HG02885 (cell line): ENCODE results near the gene SPEG.

Experiments
- ATAC-seq: cut with Tn5 transposase; IDR thresholded peaks from one replicate; pipeline ENCODE4 v1.9.1; 2021; ENCODE audit warnings: mild to moderate bottlenecking; ENCODE audit not compliant: unreplicated experiment, poor library complexity

Gene SPEG

DNA sequence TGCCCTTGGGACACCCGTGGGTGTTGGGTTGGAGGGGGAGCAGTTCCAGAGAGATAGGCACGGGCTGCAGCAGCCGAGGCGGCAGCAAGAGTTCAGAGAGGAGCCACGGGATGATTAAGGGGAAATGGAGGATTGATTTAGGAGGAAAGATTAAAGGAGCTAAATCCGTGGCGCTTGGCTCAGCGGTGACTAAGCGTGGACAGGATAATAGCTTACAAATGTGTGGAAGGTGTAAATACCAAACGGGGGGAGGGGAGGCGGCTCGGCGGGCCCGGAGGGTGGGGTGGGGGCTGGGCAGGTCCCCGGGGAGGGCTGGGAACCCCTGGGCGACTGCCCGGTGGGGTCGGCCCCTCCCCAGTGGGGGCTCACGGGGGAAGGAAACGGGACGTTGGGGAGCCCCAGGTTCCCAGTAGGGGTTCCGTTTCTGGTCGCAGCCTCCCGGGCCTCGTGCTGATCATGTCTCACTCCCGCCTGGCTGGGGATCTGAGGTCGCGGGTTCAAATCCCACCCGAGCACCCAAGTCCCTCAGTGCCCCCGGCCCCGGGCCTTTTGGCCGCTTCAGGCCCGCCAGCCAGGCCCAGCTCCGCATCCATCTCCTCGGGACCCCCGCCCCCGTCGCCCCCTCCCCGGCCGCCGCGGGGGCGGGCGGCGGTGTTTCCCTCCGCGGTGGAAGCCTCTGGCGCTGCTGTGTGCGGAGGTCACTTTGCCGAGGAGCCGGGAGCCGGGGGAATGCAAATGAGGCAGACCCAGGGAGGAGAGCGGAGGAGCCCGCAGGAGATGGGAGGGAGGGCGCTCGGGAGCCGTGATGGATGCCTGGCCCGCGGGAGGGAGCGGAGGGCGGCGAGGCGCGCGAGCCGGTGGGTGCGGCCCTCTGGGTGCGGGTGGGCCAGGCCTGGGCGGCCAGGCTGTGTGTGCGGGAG, 87.7 kb downstream of the SPEG start:
- no peak for ATAC-seq

DNA sequence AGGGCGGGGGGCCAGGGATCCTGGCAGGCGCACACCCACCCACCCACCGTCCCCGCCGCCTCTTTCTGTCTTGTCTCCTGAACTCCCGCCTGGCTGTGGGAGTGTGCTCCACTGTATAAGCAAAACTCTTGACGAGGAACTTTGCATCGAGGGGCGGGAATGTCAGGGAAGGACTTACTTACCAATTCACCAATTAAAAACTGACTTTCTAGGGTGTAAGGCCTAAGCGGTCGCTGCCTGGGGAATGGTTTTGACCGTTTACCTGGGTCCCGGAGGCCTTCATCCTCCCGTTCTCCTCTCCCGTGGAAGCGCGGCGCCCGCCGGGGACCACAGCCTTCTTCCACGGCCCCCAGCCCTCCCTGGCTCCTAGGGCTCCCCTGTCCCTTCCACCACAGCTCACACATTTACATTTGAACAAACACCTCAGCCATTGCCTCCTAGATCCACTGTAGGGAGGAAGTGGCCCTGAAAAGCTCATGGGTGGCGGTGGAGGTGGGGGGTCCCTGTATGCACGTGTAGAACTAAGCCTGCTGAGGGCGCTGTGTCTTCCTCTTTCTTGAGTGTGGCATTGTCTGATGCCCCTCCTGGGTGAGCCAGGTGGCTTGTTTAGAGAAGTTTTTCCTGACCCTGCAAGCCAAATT, 88.5 kb downstream of the SPEG start:
- ATAC-seq: no peak

DNA sequence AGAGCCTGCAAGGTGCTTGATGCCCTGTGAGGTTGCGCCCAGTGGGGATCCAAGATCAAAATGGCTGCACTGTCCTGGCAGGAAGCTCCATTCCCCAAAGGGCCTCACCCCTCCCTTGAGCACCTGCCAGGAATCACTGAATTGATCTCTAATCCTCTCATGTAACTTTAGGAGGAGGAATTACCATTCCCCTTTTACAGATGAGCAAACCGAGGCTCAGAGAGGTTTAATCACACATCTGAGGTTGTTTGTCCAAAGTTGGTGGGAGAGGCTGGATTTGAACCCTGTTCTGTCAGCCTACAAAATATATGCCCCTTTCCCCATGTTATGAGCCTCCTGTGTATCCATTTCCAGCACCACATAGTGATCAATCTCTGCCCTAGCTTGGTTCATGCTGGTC, 90.2 kb downstream of the SPEG start:
- ATAC-seq: no peak

DNA sequence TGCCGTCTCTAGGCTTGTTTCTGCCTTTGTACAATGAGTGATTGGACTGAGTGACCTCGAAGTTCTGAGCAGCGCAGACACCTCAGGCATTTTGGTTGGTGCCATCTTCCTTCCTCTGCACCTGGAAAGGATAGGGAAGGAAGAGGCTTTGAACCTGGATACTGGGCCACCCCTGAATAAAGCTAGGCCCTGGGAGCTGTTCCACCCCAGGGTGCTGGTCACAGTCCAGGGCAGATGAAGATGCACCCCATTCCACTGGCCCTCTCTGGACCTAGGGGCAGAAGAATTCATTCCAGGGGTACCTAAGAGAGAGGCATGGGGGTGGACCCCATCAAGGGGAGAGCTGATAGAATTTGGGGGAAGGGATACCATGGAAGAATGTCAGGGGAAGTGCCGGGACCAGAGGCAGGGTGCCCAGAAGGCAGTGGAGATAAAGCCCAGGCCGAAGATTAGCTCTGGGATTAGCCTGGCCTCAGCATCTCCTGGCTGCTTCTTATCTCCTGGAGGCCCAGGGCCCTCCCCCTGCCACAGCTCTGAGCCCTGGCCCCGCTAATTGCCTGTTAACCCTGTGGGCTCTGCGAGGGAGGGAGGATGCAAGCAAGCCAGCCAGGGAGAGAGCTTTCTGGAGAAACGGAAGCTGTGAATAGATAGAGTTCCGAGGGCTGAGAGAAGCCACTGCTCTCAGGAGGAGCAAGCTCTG, 91.0 kb downstream of the SPEG start:
- no peak for ATAC-seq

DNA sequence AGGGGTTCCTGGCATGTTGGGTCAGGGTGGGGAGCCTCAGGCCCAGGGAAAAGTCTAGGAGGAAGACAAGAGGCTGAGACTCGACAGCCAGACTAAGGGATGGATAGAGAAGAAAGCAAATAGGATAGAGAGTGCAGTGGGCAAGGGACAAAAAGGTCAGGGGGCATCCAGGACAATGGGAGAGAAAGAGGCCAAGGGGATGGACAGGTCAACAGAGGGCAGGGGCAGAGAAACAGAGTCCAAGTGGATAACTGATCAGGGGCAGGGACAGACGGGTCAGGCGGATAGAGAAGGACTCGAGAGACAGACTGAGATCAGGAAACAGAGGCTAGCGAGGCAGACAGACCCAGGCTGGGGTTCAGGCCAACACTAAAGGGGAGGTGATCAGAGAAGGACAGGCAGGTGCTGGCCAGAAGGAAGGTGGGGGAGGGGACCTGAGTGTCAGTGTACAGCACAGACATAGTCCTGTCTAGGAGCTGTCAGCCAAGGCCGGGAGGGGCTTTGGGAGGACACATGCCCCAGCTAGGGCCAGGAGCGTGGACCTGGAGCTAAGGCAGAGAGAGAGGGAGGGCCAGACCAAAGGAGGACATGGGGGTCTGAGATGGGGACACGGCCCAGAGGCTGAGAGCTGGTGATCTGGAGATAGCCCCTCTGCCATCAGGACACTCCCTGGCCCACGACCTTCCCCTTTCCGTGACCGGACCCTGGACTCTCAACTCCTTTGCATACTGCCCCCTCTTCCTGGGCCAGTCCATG, 91.9 kb downstream of the SPEG start:
- no peak for ATAC-seq

DNA sequence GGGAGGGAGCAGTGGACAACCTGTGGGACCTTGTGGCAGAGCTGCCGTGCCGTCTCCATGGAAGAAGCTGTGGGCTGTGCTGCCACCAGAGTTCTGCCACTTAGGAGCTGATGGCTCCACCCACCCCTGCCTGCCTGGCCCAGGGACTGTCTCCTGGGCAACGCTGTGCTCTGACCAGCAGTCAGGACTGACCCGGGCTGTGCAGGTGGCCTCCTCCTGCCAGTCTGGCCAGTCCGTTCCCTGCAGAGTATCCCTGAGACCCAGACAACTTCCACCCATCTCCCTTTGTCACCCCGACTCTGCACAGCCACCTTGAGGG, 92.4 kb downstream of the SPEG start:
- no peak for ATAC-seq

DNA sequence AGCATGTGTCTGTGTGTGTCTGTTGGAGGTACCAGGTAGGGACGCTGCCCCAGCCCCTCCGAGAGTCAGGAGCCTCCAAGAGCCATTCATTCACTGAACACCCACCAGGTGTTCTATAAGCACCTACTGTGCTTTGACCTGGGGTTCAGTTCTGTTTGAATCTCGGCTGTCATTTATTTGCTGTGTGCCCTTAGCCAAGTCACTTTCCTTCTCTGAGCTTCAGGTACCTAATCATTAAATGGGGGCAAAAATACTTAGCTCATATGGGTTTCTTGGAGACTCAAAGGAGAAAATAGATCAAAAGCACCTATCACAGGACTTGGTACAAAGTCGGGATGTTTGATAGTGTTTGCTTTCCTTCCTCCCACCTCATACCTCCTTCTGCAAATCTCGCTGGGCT, 92.8 kb downstream of the SPEG start:
- no peak for ATAC-seq

DNA sequence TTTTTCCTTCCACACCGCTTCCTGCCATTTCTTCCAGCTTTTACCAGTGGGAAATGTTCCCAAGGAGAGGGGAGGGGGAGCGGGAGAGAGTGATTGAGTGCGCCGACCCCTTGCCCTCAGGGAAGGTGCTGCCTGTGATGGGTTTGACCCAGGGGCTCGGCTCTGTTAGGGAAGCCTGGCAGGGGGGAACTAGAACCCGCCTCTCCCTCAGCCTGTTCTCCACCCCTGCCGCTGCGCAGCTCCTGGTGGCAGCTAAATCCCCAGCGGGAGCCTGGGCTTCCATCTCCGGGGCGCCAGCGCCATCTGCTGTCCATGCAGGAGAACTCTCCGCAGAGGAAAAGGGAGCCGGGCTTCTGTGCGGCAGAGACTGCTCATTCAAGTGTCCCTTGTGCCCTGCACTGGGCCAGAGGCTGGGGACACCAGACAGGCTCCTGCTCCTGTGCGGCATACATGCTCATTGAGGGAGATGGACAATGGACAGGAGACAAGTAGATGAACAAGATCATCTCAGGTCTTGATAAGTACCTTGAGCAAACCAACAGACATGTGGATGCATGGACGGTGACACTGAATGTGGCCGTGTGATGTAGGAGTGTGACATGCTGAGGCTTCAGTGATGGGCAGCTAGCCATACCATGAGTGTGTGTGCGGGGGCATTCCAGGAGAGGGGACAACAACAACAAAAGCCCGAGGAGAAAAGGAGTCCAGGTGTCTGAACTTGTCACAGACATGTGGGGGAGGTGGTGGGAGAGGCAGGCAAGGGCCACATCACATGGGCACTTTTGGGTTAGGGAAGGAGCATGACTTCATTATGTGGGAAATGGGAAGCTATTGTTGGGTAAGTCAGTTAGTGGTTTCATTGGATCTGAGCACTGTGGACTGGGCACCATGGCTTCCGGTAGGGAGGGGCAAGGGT, 95.7 kb downstream of the SPEG start:
- peak; percentile 89 for ATAC-seq

DNA sequence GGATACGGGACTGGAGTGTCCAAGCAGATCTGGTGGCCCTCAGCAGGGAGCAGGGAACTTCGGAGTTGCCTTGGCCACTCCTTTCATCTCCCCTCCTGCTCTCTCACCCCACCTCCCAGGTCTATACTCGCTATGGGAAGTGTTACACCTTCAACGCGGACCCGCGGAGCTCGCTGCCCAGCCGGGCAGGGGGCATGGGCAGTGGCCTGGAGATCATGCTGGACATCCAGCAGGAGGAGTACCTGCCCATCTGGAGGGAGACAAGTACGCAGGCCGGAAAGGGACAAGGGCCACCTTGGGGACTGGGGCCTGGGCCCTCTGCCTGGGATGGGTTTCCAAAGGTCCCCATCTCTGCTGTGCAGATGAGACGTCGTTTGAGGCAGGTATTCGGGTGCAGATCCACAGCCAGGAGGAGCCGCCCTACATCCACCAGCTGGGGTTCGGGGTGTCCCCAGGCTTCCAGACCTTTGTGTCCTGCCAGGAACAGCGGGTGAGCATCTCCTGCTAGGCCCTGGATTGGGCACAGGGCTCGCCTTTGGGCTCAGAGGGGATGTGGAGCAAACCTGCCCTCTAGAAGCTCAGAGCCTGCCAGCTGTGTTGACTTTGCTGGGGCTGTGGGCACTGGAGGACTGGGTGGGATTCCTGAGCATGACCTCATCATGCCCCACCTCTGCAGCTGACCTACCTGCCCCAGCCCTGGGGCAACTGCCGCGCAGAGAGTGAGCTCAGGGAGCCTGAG, 97.2 kb downstream of the SPEG start:
- ATAC-seq: no peak

DNA sequence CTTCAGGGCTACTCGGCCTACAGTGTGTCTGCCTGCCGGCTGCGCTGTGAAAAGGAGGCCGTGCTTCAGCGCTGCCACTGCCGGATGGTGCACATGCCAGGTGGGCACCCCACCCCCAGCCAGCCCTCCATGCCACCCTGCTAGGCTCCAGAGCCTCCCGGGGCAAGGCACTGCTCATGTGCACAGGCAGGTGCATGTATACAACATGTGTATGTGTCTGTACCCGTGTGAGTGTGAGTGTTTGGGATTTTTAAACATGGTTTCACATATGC, 97.7 kb downstream of the SPEG start:
- no peak for ATAC-seq

DNA sequence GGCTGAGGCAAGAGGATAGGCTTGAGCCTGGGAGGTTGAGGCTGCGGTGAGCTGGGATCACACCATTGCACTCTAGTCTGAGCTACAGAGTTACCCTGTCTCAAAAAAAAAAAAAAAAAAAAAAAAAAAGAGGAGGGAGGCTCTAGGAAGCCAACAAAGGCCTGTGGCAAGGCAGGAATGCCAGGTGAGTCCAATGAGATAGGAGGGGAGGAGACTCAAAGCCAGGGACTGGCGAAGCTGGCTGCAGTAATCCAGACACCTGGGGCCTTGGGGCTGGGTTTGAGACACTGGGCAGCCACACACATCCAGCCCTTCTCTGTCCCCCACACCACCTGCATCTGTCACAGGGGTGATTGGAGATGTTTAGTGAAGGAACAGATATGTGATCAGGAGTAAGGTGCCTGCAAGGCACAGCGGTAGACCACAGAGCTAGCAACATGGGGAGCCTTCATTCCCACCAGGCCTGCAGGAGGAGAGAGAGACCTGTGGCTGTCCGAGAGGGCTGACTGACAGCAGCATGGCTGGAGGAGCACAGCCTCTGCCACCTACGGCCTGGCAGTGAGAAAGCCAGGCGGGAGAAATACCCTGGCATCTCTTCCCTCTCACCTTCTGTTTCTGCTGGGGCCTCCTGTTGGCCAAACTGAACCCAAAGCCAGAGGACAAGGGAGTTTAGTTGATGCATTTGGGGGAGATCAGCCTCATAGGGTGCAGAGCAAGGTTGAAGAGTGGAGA, 99.5 kb downstream of the SPEG start:
- no peak for ATAC-seq

DNA sequence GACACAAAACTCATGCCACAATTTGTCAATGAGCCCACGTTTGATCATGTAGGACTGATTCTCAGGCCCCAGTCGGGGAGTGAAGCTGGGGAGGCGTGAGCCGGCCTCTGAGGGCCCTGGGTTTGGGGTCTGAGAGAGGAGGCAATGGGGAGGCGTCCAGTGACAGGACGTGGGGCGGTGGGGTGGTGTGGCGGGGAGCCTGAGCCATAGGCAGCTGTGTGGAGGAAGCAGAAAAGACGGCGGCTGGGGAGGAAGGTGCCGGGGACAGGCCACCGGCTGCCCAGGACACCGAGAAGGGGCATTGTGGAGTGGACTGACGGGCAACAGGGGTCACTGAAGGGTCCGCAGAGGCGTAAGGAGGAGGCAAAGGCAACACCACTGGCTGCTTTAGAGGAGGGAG, 101.8 kb downstream of the SPEG start:
- no peak for ATAC-seq

DNA sequence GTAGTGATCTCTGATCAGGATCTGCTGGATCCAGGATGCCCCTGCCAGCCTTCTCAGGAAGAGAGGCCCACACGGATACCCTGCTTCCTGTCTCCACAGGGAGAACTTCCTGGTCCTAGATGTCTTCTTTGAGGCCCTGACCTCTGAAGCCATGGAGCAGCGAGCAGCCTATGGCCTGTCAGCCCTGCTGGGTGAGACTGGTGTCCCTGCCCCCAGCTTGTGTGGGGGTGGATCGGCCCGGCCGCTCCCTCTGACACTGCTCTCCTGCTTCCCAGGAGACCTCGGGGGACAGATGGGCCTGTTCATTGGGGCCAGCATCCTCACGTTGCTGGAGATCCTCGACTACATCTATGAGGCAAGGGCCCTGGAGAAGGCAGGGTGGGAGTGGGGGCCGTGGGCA, 102.3 kb downstream of the SPEG start:
- no peak for ATAC-seq

DNA sequence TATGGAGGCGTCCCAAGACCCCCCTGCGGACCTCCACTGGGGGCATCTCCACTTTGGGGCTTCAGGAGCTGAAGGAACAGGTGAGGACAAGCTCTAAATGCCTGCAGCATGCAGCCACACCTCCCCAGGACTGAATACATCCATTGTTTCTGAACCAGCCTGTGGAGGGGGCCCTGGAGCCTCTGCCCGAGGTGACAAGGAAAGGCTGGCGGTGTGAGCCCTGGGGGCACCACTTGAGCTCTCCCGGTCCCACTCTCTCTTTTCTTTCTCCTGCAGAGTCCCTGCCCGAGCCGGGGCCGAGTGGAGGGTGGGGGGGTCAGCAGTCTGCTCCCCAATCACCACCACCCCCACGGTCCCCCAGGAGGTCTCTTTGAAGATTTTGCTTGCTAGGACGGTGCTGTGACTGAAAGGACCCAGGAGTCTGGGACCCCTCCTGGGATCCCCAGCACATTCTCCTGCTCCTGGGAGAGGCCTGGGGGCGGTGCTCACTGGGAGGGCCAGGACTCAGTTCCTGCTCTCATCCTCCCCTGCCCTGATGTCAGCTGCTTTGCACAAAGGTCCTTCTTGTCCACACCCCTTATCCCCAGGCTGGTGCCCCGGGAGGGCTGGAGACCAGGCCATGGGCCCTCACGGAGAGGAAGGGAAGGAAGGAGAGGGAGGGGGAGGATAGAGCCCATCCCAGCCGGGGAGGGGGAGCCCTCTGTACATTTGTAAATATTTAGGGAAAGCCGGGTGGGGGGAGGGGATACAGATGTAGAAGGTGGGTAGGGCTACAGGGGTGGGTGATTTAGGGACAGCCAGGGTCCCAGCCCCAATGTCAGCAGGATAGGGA, 103.2 kb downstream of the SPEG start:
- no peak for ATAC-seq

DNA sequence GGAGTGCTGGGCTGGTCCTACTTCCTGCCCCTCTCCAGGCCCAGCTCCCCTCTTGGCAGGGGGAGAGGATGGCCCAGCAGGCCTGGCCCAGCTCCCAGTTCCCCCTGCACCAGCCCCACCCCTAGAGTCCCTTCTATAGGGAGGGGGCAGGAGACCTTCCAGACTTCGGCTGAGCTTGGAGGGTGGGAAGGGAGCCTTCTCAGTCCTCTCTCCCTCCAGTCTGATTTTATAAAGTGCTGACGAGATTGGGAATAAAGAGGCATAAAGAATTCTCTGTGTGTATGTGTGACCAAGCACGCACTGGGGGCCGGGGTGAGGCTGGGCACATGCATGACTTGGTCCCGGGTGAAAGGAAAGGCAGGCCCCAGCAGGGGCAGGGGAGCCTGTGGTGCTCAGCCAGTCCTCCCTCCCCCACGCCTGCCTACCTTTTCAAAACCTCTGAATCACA, 103.9 kb downstream of the SPEG start:
- no peak for ATAC-seq

DNA sequence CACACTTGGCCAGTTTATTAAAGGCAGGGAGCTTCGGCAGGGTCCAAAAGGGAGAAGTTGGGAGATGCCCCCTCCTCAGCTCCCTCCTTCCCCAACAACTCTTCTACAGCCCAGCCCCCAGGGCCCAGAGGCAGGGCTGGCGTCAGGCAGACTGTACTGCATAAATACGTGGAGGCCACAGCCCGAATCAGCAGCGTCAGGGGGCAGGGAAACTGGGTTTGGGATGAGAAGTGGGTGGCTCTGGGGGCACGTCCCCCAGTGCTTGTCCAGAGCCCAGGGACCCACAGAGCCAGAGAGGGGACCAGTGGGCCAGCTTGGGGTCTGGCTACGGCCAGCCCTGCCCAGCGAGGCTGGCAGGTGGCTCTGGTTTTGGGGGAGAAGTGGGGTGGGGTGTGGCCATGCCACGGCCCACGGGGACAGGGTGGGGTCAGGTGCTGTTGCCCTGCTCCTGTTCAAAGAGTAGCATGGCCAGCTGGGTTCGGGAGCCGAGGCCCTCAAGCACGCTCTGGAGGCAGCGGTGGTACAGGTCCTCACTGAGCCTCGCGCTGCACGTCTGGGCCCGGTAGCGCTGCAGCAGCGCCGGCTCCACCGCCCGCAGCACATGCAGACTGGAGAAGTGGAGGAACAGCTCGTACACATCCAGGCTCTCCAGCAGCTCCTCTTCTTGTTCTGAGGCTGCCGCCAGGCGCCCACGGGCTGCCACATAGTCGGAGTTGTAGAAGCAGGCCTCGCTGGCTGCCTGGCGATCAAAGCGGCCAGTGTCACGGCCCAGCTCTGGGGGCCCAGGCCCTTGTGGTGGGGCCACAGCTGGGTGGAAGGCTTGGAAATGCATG, 104.5 kb downstream of the SPEG start:
- ATAC-seq: no peak
